ENCODE results near the gene FAM53A. TPM values are rescaled to one million over a fixed set of nuclear protein-coding genes. Genes with fewer than 3 reads are reported as not detected.

FAM53A gene
- total and polyA plus RNA-seq, 2 of the 13 experiments (the other 11 are each of a cell fraction or from before 2014, with no cell fraction given) = 0.48 to 1.1 TPM

GRCh38 chr4:1720163-1720983 is 36.3 kb upstream of the FAM53A start (continued):
- TF ChIP-seq ZBTB49 (CRISPR knock-in tag; IDR thresholded peaks at IDR 0.05; ENCODE audit: borderline replicate concordance) (no peak), ZNF704 (CRISPR knock-in tag; IDR thresholded peaks at IDR 0.05; ENCODE audit: borderline replicate concordance) (0 out of 2 replicates have a peak, but pooled peaks have one; percentile 36), ATF5 (CRISPR knock-in tag; IDR thresholded peaks at IDR 0.05; ENCODE audit: low read depth) (0 out of 2 replicates have a peak, but pooled peaks have one; percentile 43), ZNF572 (CRISPR knock-in tag; IDR thresholded peaks at IDR 0.05) (peak; percentile 80; the same call in 1 of the 2 replicates), ZNF18 (CRISPR knock-in tag; IDR thresholded peaks at IDR 0.05; ENCODE audit: insufficient replicate concordance) (no peak), TEAD3 (CRISPR knock-in tag; optimal IDR thresholded peaks at IDR 0.05; ENCODE audit: borderline replicate concordance) (no peak), NFE2 (CRISPR knock-in tag; IDR thresholded peaks at IDR 0.05) (no peak), LRRFIP1 (CRISPR knock-in tag; conservative IDR thresholded peaks at IDR 0.05) (no peak), ZEB1 (IDR thresholded peaks at IDR 0.05; ENCODE audit: insufficient replicate concordance, low read depth) (no peak), FOXK2 (IDR thresholded peaks at IDR 0.05) (no peak), CCDC6 (CRISPR knock-in tag; IDR thresholded peaks at IDR 0.05) (peak; percentile 36; the same call in 1 of the 2 replicates), ZNF678 (CRISPR knock-in tag; IDR thresholded peaks at IDR 0.05) (no peak), ZNF564 (CRISPR knock-in tag; IDR thresholded peaks at IDR 0.05) (peak; percentile 65; the same call in 1 of the 2 replicates), EED (CRISPR knock-in tag; IDR thresholded peaks at IDR 0.05) (no peak), RNF219 (CRISPR knock-in tag; IDR thresholded peaks at IDR 0.05) (no peak), GZF1 (CRISPR knock-in tag; IDR thresholded peaks at IDR 0.05) (no peak), ADNP (CRISPR knock-in tag; IDR thresholded peaks at IDR 0.05) (no peak), FOXJ3 (CRISPR knock-in tag; IDR thresholded peaks at IDR 0.05; ENCODE audit: borderline replicate concordance) (no peak)

Data from HepG2 (cell line).